K562 (cell line): ENCODE results near the gene CATSPER4. TPM values are rescaled to one million over a fixed set of nuclear protein-coding genes. Genes with fewer than 3 reads are reported as not detected.

Source experiments
- BRD9 ChIP-seq: fragments of 450-650 bp; IDR thresholded peaks from 2 replicates; pipeline ENCODE4 v1.6.1; 2018; ENCODE audit warnings: low read depth; ENCODE audit not compliant: partially characterized antibody
- CBFA2T3 ChIP-seq: fragments of 450-650 bp; IDR thresholded peaks from 2 replicates; pipeline ENCODE4 v1.6.1; 2017
- CCAR2 ChIP-seq: fragments of 200-400 bp; formaldehyde crosslinking; IDR thresholded peaks from 2 replicates; pipeline ENCODE4 v1.6.1; 2017; ENCODE audit warnings: mild to moderate bottlenecking, low read depth, low read length
- GTF2A2 ChIP-seq: IDR thresholded peaks from 2 replicates; pipeline ENCODE4 v1.6.1; 2016; ENCODE audit warnings: mild to moderate bottlenecking, missing genetic modification characterization, missing compliant biosample characterization
- MCM5 ChIP-seq: fragments of 450-650 bp; IDR thresholded peaks from 2 replicates; pipeline ENCODE4 v1.6.1; 2016; ENCODE audit warnings: low read depth
- NR2C1 ChIP-seq, 2 experiments: fragments of 450-650 bp; IDR thresholded peaks; 2 replicates each; pipeline ENCODE4 v1.6.1; 2017; ENCODE audit warnings: mild to moderate bottlenecking in 2 of 2, antibody characterized with exemption in 1 of 2, inconsistent platforms in 1 of 2, missing compliant biosample characterization in 1 of 2, missing genetic modification characterization in 1 of 2
- NR3C1 ChIP-seq: sonication (generic); formaldehyde crosslinking; IDR thresholded peaks from 2 replicates; pipeline ENCODE4 v1.8.1; 2022; ENCODE audit warnings: missing genetic modification reagents
- PML ChIP-seq: IDR thresholded peaks from 2 replicates; pipeline ENCODE4 v1.6.1; 2012; ENCODE audit warnings: low read length, inconsistent platforms
- PTRF ChIP-seq: fragments of 450-650 bp; IDR thresholded peaks from 2 replicates; pipeline ENCODE4 v1.6.1; 2016; ENCODE audit warnings: mild to moderate bottlenecking, missing genetic modification characterization, missing compliant biosample characterization
- RFX1 ChIP-seq: fragments of 450-650 bp; IDR thresholded peaks from 2 replicates; pipeline ENCODE4 v1.6.1; 2016; ENCODE audit warnings: mild to moderate bottlenecking, moderate library complexity
- SMARCA5 ChIP-seq: fragments of 450-650 bp; IDR thresholded peaks from 2 replicates; pipeline ENCODE4 v1.6.1; 2016
- SNIP1 ChIP-seq: fragments of 450-650 bp; IDR thresholded peaks from 2 replicates; pipeline ENCODE4 v1.7.1; 2017; ENCODE audit warnings: low read depth, mild to moderate bottlenecking
- TEAD1 ChIP-seq, 2 experiments: fragments of 450-650 bp in 1 of 2; sonication (generic) in 1 of 2; formaldehyde crosslinking; IDR thresholded peaks; 2 replicates each; pipeline versions ENCODE4 v1.4.0 to v1.8.0; 2020 to 2022; ENCODE audit warnings: mild to moderate bottlenecking in 2 of 2, missing genetic modification reagents in 1 of 2
- TRIM28 ChIP-seq: fragments of 450-650 bp; IDR thresholded peaks from 2 replicates; pipeline ENCODE4 v1.6.1; 2017
- ZNF217 ChIP-seq: sonication (generic); formaldehyde crosslinking; IDR thresholded peaks from 2 replicates; pipeline ENCODE4 v1.8.0; 2022; ENCODE audit warnings: mild to moderate bottlenecking, missing genetic modification reagents
- ZNF311 ChIP-seq: fragments of 250-450 bp; sonication (Bioruptor Pico); IDR thresholded peaks from 2 replicates; pipeline ENCODE4 v1.4.0; 2020; ENCODE audit warnings: mild to moderate bottlenecking, moderate library complexity
- ZNF445 ChIP-seq: fragments of 250-450 bp; sonication (Bioruptor Pico); IDR thresholded peaks from 2 replicates; pipeline ENCODE4 v1.4.0; 2020; ENCODE audit warnings: low read depth, mild to moderate bottlenecking, moderate library complexity
- ZNF668 ChIP-seq: fragments of 250-450 bp; sonication (Bioruptor Pico); IDR thresholded peaks from 2 replicates; pipeline ENCODE4 v1.8.0; 2022; ENCODE audit warnings: mild to moderate bottlenecking, inconsistent platforms
- polyA plus RNA-seq, 8 experiments: library from polyadenylated mRNA; depleted of rRNA in 4 of 8; stranded (reverse) in 5 of 8; unstranded in 3 of 8; fragments of >200 nt; fragmentation: Nextera tagmentation in 2 of 8; fragmentation: Illumina TruSeq in 1 of 8; extraction: Ambion mirVana in 2 of 8; extraction: Trizol in 1 of 8; gene quantifications; 2 replicates each; pipeline versions ENCODE4 v1.2.1 to v1.2.3, GENCODE V29; 2011 to 2014; ENCODE audit warnings: inconsistent platforms in 1 of 8, missing spikeins in 1 of 8
- total RNA-seq, 7 experiments: library from RNA; depleted of rRNA in 6 of 7; stranded (reverse); fragments of >200 nt in 6 of 7; fragmentation: Illumina TruSeq in 2 of 7; extraction: Trizol in 2 of 7; gene quantifications; 2 replicates each; pipeline versions ENCODE4 v1.2.1 to v1.2.3, GENCODE V29; 2011 to 2021; ENCODE audit warnings: low replicate concordance in 1 of 7
- TF ChIP-seq, protein P1 (sequence below), 2 experiments: IDR thresholded peaks; 2 replicates each; pipeline ENCODE4 v1.6.1; 2012; ENCODE audit warnings: improper control_type of control experiment in 2 of 2, low read depth in 2 of 2, low read length in 2 of 2, borderline replicate concordance in 1 of 2
- TF ChIP-seq, protein P2 (sequence below): fragments of 250-450 bp; sonication (Bioruptor Pico); IDR thresholded peaks from 2 replicates; pipeline ENCODE4 v1.5.0; 2020; ENCODE audit warnings: mild to moderate bottlenecking
- TF ChIP-seq, protein P3 (sequence below): fragments of 450-650 bp; formaldehyde crosslinking; IDR thresholded peaks from 2 replicates; pipeline ENCODE4 v1.4.0; 2022; ENCODE audit warnings: mild to moderate bottlenecking, moderate library complexity
- TF ChIP-seq, protein P4 (sequence below): fragments of 450-650 bp; IDR thresholded peaks from 2 replicates; pipeline ENCODE4 v1.6.1; 2018; ENCODE audit not compliant: partially characterized antibody

CATSPER4 gene
- total and polyA plus RNA-seq, 9 of the 15 experiments (the other 6 are each of a cell fraction or from before 2014, with no cell fraction given) = 0.04 to 0.13 TPM; not detected in 7

DNA sequence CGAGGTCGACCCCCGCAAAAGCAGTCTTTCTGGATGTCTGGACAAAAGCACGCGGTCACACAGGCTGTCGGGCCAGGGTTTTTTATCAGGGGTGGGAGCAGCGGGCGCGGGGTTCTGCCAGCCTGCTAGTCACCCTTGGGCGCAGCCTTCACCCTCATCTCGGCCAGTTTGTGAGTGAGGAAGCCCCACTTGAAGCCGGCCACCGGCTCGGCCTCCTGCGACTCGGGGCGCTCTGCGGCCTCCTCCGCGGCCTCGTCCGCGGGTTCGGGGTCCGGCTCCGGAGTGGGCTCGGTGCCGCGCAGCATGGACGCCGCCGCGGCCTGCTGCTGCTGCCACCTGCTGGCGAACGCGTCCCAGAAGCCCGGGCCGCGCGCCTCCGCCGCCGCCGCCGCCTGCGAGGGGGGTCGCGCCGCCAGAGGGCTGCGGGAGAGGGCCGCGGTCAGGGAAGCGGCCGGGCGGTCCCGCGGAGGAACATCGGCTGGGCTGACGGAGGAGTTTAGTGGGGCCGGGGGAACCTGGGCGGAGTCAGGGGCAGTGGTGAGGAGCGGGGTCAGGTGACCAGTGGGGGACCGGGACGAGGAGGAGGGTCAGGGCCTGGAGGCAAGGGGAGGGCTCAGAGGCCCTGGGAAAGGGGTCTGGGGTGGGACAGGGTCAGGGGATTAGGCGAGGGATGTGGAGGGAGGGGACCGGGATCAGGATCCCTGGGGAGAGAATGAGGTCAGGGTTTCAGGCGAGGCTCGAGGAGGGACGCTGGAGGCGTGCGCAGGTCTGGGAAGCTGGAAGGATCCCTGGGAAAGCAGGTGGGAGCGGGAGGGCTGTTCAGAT is 26.2 kb upstream of the CATSPER4 start (continued):
- TF ChIP-seq PTRF (tag) (no peak), ZNF217 (CRISPR knock-in tag) (no peak), PML (no peak), GTF2A2 (tag) (no peak), MCM5 (no peak), TEAD1 (CRISPR knock-in tag; IDR thresholded peaks at IDR 0.05) (peak in 1 of 2 experiments; percentile 68; a peak in 1 of 4 replicates), SMARCA5 (no peak), CBFA2T3 (no peak), RFX1 (no peak), ZNF445 (CRISPR knock-in tag) (no peak), SNIP1 (no peak), CCAR2 (no peak), ZNF668 (CRISPR knock-in tag) (peak; percentile 66; the same call in 1 of the 2 replicates), BRD9 (no peak), TRIM28 (no peak; the same call in 1 of the 2 replicates), NR2C1 (IDR thresholded peaks at IDR 0.05) (no peak), NR2C1 (tag; IDR thresholded peaks at IDR 0.05) (no peak), NR3C1 (CRISPR knock-in tag) (no peak), ZNF311 (CRISPR knock-in tag) (no peak)
- TF ChIP-seq, protein P1, sequence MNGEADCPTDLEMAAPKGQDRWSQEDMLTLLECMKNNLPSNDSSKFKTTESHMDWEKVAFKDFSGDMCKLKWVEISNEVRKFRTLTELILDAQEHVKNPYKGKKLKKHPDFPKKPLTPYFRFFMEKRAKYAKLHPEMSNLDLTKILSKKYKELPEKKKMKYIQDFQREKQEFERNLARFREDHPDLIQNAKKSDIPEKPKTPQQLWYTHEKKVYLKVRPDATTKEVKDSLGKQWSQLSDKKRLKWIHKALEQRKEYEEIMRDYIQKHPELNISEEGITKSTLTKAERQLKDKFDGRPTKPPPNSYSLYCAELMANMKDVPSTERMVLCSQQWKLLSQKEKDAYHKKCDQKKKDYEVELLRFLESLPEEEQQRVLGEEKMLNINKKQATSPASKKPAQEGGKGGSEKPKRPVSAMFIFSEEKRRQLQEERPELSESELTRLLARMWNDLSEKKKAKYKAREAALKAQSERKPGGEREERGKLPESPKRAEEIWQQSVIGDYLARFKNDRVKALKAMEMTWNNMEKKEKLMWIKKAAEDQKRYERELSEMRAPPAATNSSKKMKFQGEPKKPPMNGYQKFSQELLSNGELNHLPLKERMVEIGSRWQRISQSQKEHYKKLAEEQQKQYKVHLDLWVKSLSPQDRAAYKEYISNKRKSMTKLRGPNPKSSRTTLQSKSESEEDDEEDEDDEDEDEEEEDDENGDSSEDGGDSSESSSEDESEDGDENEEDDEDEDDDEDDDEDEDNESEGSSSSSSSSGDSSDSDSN (IDR thresholded peaks at IDR 0.05; ENCODE audit: borderline replicate concordance in 1 of 2, low read depth in 2 of 2, low read length in 2 of 2) = no peak
- TF ChIP-seq, protein P2, sequence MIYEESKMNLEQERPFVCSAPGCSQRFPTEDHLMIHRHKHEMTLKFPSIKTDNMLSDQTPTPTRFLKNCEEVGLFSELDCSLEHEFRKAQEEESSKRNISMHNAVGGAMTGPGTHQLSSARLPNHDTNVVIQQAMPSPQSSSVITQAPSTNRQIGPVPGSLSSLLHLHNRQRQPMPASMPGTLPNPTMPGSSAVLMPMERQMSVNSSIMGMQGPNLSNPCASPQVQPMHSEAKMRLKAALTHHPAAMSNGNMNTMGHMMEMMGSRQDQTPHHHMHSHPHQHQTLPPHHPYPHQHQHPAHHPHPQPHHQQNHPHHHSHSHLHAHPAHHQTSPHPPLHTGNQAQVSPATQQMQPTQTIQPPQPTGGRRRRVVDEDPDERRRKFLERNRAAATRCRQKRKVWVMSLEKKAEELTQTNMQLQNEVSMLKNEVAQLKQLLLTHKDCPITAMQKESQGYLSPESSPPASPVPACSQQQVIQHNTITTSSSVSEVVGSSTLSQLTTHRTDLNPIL = no peak
- TF ChIP-seq, protein P3, sequence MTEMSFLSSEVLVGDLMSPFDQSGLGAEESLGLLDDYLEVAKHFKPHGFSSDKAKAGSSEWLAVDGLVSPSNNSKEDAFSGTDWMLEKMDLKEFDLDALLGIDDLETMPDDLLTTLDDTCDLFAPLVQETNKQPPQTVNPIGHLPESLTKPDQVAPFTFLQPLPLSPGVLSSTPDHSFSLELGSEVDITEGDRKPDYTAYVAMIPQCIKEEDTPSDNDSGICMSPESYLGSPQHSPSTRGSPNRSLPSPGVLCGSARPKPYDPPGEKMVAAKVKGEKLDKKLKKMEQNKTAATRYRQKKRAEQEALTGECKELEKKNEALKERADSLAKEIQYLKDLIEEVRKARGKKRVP (CRISPR knock-in tag) = no peak
- TF ChIP-seq, protein P4, sequence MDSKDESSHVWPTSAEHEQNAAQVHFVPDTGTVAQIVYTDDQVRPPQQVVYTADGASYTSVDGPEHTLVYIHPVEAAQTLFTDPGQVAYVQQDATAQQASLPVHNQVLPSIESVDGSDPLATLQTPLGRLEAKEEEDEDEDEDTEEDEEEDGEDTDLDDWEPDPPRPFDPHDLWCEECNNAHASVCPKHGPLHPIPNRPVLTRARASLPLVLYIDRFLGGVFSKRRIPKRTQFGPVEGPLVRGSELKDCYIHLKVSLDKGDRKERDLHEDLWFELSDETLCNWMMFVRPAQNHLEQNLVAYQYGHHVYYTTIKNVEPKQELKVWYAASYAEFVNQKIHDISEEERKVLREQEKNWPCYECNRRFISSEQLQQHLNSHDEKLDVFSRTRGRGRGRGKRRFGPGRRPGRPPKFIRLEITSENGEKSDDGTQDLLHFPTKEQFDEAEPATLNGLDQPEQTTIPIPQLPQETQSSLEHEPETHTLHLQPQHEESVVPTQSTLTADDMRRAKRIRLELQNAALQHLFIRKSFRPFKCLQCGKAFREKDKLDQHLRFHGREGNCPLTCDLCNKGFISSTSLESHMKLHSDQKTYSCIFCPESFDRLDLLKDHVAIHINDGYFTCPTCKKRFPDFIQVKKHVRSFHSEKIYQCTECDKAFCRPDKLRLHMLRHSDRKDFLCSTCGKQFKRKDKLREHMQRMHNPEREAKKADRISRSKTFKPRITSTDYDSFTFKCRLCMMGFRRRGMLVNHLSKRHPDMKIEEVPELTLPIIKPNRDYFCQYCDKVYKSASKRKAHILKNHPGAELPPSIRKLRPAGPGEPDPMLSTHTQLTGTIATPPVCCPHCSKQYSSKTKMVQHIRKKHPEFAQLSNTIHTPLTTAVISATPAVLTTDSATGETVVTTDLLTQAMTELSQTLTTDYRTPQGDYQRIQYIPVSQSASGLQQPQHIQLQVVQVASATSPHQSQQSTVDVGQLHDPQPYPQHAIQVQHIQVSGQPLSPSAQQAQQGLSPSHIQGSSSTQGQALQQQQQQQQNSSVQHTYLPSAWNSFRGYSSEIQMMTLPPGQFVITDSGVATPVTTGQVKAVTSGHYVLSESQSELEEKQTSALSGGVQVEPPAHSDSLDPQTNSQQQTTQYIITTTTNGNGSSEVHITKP = no peak
